Thyroid gland (tissue), 4 donors: Measurements from ENCODE around the gene TPD52L1. TPM values are rescaled to one million over a fixed set of nuclear protein-coding genes. Genes with fewer than 3 reads are reported as not detected.
A peak's percentile ranks its signal among the peaks of the same experiment; 100 is the strongest.

ENCODE experiments used
- DNase-seq, 2 donors: peaks; one replicate each; pipeline ENCODE4 v3.0.0-alpha.2; 2019
- H3K27ac ChIP-seq, 3 donors: fragments of 200-600 bp; sonication (generic); 1 replicate in 2 of 3; 2 replicates in 1 of 3; pipeline ENCODE4 v1.5.1; 2016 to 2019; ENCODE audit warnings: mild to moderate bottlenecking in 1 of 3, moderate library complexity in 1 of 3
- H3K27me3 ChIP-seq: fragments of 200-600 bp; sonication (generic); one replicate; pipeline ENCODE4 v1.5.1; 2019
- H3K36me3 ChIP-seq, 2 donors: fragments of 200-600 bp; sonication (generic); one replicate each; pipeline ENCODE4 v1.5.1; 2016 to 2019
- H3K4me1 ChIP-seq, 2 donors: fragments of 200-600 bp; sonication (generic); one replicate each; pipeline ENCODE4 v1.5.1; 2017 to 2019
- H3K4me3 ChIP-seq, 3 donors: fragments of 200-600 bp; sonication (generic); replicated peaks in 1 of 3; 1 replicate in 2 of 3; 2 replicates in 1 of 3; pipeline ENCODE4 v1.5.1; 2016; ENCODE audit warnings: mild to moderate bottlenecking in 1 of 3
- H3K9me3 ChIP-seq: fragments of 200-600 bp; sonication (generic); one replicate; pipeline ENCODE4 v1.5.1; 2017
- POLR2A ChIP-seq, 2 donors: fragments of 450-650 bp; IDR thresholded peaks; one replicate each; pipeline ENCODE4 v1.6.1; 2017; ENCODE audit warnings: antibody characterized with exemption in 2 of 2, mild to moderate bottlenecking in 2 of 2, moderate library complexity in 1 of 2
- WGBS, 2 donors: methylation state at CpG; one replicate each; pipeline ENCODE4 v1.1.5; 2017; 5-methylcytosine and 5-hydroxymethylcytosine counted together
- intact Hi-C: fragments of 100-400 bp; cut with DNase I; formaldehyde crosslinking; loops from one replicate; pipeline ENCODE4 v1.15.1; 2023
- total RNA-seq, 4 donors: library from RNA; depleted of rRNA; stranded (reverse); fragments of >200 nt; gene quantifications; one replicate each; pipeline ENCODE4 v1.2.3, GENCODE V29; 2016
- TF ChIP-seq, protein P1 (sequence below), 6 experiments: fragments of 200-600 bp in 3 of 6; fragments of 450-650 bp in 3 of 6; sonication (generic) in 3 of 6; IDR thresholded peaks; one replicate each; pipeline ENCODE4 v1.5.1; 2016 to 2019; ENCODE audit warnings: antibody characterized with exemption in 6 of 6, mild to moderate bottlenecking in 2 of 6, inconsistent platforms in 1 of 6, moderate library complexity in 1 of 6

Gene TPD52L1
- total RNA-seq, 4 donors from 2014 or later: 182 to 392 (median 293) TPM

DNA sequence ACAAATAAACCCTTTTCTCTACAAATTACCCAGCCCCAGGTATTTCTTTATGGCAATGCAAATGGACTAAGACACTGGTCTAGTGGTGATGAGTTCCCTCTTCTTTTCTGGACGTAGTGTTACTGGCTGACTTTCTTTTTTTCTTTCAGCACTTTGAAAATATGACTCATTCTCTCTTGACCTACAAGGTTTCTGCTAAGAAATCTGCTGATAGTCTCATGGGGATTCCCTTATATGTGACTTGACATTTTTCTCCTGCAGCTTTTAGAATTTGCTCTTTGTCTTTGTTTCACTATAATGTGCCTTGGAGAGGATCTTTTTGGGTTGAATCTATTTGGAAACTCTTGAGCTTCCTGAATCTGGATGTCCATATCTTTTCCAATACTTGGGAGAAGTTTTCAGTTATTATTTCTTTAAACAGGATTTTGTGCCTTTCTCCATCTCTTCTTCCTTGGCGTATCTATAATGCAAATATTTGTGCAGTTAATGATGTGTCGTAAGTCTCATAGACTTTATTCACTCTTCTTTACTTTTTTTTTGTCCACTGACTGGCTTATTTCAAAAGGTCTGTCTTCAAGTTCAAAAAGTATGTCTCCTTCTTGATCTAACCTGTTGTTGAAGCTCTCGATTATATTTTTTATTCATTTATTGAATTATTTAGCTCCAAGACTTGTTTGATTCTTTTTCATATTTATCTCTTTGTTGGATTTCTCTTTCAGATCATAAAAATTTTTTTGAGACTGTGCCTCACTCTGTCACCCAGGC is 42.2 kb upstream of the TPD52L1 start:
- Histone ChIP-seq H3K27me3 (no peaks in the 10 kb centered on the region), H3K9me3 (no peaks in the 10 kb centered on the region), H3K4me3 (no peak overlapping the region), H3K27ac (no peak overlapping the region), H3K4me1 (no peaks in the 10 kb centered on the region), H3K36me3 (no peaks in the 10 kb centered on the region)
- TF ChIP-seq POLR2A (IDR thresholded peaks at IDR 0.05): no peak
- 94% methylated on average over 4 of the region's 4 CpGs for WGBS, 2 donors
- no peak for DNase-seq
- intact Hi-C loops: loop anchor here (5.0 kb wide), 1 partner anchor 239 kb away; no protein-coding TSS in a partner anchor

DNA sequence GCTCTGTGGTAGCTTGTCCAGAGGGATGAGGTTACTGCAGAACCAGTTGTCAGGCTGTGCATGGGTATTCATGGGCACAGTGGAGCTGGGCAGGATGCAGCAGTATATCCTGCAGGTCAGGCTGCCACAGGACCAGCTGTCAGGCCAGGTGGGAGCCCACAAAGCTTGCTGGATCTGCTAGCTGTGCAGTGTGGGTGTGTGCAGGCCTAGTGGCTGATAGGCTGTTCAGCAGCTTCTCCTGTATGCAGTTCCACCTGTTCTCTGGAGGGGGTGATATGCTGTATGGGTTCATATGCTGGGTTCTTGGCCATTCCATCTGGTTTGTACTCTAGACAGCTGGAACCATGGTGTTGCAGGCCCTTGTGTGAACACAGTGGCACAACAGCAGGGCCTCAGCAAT is 40.6 kb upstream of the TPD52L1 start:
- no peaks in the 10 kb centered on the region for H3K27me3 ChIP-seq
- intact Hi-C loops: loop anchor here (5.0 kb wide), 1 partner anchor 241 kb away; no protein-coding TSS in a partner anchor

DNA sequence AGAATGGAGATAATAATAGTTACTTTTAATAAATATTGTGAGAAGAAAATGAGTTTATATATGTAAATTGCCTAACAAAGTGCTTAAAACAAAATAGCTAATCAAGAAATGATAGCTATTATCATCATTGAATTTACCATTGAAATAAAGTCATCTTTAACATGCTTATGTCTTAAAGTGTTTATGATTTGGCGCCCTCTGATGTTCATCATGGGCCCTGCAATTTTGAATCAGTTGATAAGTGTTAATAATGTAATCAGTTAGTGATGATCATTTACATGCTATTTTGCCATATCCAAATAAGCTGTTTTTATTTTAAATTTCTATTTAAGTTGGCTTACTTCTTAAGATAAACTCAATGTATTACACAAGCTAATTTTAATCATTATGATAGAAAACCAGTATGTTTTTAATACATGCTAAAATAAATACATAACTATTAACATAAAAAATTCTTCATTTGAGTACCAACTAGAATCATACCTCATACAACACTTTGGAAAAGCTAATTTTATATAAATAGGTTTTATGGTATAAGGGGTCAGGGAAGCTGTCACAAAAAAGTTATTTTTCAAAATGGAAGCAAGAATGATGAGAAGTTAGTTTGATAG is 39.2 kb upstream of the TPD52L1 start:
- intact Hi-C loops: loop anchor here (5.0 kb wide), 1 partner anchor 242 kb away; no protein-coding TSS in a partner anchor
- WGBS, 2 donors: 0% methylated on average over 1 of the region's 1 CpG
- Histone ChIP-seq H3K27ac (no peak overlapping the region), H3K9me3 (no peaks in the 10 kb centered on the region), H3K36me3 (no peaks in the 10 kb centered on the region), H3K27me3 (no peaks in the 10 kb centered on the region), H3K4me3 (no peak overlapping the region), H3K4me1 (no peaks in the 10 kb centered on the region)
- no peak for TF ChIP-seq POLR2A (IDR thresholded peaks at IDR 0.05)
- TF ChIP-seq, protein P1, sequence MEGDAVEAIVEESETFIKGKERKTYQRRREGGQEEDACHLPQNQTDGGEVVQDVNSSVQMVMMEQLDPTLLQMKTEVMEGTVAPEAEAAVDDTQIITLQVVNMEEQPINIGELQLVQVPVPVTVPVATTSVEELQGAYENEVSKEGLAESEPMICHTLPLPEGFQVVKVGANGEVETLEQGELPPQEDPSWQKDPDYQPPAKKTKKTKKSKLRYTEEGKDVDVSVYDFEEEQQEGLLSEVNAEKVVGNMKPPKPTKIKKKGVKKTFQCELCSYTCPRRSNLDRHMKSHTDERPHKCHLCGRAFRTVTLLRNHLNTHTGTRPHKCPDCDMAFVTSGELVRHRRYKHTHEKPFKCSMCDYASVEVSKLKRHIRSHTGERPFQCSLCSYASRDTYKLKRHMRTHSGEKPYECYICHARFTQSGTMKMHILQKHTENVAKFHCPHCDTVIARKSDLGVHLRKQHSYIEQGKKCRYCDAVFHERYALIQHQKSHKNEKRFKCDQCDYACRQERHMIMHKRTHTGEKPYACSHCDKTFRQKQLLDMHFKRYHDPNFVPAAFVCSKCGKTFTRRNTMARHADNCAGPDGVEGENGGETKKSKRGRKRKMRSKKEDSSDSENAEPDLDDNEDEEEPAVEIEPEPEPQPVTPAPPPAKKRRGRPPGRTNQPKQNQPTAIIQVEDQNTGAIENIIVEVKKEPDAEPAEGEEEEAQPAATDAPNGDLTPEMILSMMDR (IDR thresholded peaks at IDR 0.05): peak; percentile 64 to 91 (median 80)
- DNase-seq: peak; percentile 58 to 65

More for the DNA sequence above, 40.6 kb upstream of the TPD52L1 start:
- DNase-seq: no peak
- Histone ChIP-seq H3K36me3 (no peaks in the 10 kb centered on the region), H3K9me3 (no peaks in the 10 kb centered on the region), H3K27ac (no peak overlapping the region), H3K4me3 (no peak overlapping the region), H3K4me1 (no peaks in the 10 kb centered on the region)
- no peak for TF ChIP-seq POLR2A (IDR thresholded peaks at IDR 0.05)
- TF ChIP-seq, protein P1 (IDR thresholded peaks at IDR 0.05): no peak

DNA sequence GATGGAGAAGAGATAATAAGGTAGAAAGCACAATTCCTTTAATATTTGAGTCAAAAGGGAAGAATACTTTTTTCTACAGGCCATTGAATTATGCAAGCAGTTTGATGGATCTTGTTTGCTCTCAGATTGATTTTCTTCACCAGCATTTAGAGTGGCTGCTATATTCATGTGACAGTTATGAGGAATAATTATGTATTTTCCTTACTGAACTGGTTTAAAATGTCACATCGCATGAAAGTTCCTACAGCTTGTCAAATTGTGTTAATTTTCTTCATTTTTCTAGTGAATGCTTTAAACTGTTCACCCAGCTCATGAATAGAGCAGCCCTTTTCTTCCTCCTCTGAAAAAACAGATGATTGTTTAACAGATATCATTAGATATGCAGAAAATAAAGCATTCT is 37.4 kb upstream of the TPD52L1 start:
- no peak for TF ChIP-seq POLR2A (IDR thresholded peaks at IDR 0.05)
- TF ChIP-seq, protein P1 (IDR thresholded peaks at IDR 0.05): no peak
- Histone ChIP-seq H3K4me3 (no peak overlapping the region), H3K27ac (no peak overlapping the region), H3K36me3 (no peaks in the 10 kb centered on the region), H3K27me3 (no peaks in the 10 kb centered on the region), H3K4me1 (no peaks in the 10 kb centered on the region), H3K9me3 (no peaks in the 10 kb centered on the region)
- WGBS, 2 donors: 83 to 90% methylated on average over 1 of the region's 1 CpG
- DNase-seq: no peak
- intact Hi-C loops: no loop called here

DNA sequence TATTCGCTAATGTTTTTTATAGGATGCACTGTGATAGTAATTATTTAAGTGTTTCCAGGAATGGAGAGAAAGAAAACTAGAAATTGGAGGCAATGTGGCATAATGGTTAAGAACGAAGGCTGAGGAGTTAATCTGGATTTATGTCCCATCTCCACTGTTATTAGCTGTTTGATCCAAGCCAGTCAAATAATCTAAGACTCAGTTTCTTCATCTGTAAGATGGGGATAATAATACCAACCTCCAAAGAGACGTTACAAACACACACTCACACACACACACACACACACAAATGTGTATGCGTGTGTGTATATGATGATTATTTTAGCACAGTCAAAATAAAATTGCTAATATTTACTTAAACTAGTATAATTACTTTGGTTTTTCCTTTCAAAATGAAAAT is 36.9 kb upstream of the TPD52L1 start:
- intact Hi-C loops: no loop called here
- no peak for DNase-seq
- no peak for TF ChIP-seq POLR2A (IDR thresholded peaks at IDR 0.05)
- TF ChIP-seq, protein P1 (IDR thresholded peaks at IDR 0.05): no peak
- no peaks in the 10 kb centered on the region for H3K36me3 ChIP-seq
- no peak overlapping the region for H3K27ac ChIP-seq
- no peaks in the 10 kb centered on the region for H3K9me3 ChIP-seq
- H3K27me3 ChIP-seq: no peaks in the 10 kb centered on the region
- 92 to 96% methylated on average over 4 of the region's 4 CpGs for WGBS, 2 donors
- no peak overlapping the region for H3K4me3 ChIP-seq
- no peaks in the 10 kb centered on the region for H3K4me1 ChIP-seq
